ELR (cell line): Measurements from ENCODE around the gene CST5.
"Not testable (repeated sequence)": the region's sequence is repeated elsewhere in the genome, so short reads cannot be mapped to it uniquely, and the experiment has no call there.

ENCODE experiments used
- DNase-seq: peaks from one replicate; pipeline ENCODE4 v3.0.0-alpha.2; 2015; ENCODE audit warnings: low read depth

Gene CST5, protein sequence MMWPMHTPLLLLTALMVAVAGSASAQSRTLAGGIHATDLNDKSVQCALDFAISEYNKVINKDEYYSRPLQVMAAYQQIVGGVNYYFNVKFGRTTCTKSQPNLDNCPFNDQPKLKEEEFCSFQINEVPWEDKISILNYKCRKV

GRCh38 chr20:23879328-23879798, at the start of gene CST5:
TSS of gene CST5 (minus strand) at chr20:23879748. CDS start at chr20:23879676, 72 bp downstream.
- DNase-seq: no peak

- no peak for DNase-seq
Measured at GRCh38 chr20:23928788-23929187, 49.2 kb upstream of the CST5 start.

DNA sequence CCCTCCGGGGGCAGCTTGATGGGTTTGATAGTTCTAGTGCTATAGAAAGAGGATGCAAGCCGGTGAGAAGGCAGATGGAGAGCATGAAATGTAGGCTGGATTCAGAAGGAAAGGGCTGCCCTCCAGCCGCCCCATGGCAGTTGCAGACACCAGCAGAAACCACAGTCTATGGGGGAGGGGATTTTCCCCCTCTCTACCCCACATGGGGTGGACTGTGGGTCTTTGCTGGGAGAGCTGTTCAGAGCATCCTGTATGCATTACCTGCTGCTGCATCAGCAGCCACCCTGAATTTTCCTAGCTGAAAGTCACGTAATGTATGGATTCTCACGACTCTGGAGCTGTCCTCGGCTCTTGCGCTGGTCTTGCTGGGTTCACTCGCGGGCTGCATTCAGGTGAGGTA, 48.8 kb upstream of the CST5 start:
- no peak for DNase-seq

GRCh38 chr20:23926944-23927872, 47.7 kb upstream of the CST5 start:
- peak; percentile 13 for DNase-seq

DNA sequence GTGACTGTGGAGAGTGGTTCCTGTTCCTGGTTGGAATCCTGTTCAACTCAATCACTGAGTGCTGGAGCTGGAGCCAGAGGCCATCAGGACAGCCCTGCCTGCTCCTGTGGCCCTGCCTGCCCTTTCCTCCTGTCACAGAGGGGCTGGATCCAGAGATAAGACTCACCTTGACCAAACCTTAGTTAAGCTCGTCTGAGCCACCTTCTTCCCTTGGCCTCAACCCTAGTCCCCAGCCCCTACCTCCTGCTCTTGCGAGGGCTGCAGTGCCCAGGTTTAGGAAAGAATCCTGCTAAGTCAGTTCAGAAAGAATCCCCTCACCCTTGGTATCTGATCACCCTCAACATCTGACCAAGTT, 47.0 kb upstream of the CST5 start:
- no peak for DNase-seq

DNA sequence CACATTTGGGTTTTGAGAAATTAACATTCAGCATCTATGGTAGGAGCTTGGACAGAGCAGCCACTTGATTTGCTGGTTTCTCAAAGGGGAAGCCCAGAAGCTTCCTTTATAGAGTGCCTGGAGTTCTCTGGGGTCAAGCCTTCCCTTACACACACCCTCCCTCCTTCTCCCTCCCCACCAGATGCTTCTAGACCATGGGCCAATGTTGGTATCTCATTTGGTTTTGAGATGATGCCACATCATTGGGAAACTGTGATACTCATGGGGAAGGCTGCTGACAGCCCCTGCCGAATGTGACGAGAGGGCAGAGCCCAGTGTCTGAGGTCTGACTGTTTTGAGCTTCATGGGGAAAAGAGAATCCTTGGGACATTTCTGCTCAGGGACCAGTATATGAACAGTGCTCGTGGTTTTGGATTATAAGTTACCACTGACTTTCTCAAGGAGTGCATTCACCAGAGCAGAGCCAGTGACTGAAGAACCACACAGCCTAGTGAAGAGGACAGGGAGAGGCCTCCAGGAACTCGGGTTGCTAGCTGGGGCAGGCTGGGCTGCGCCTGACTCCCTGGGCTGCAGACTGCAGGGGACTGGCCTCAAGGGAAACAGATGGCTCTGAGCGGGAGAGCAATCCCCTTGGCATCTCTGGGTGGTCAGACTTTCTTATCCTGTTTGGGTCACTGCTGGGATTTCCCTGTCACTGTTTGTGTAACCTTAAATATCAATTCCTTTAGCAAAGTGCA, 46.4 kb upstream of the CST5 start:
- DNase-seq: no peak

DNA sequence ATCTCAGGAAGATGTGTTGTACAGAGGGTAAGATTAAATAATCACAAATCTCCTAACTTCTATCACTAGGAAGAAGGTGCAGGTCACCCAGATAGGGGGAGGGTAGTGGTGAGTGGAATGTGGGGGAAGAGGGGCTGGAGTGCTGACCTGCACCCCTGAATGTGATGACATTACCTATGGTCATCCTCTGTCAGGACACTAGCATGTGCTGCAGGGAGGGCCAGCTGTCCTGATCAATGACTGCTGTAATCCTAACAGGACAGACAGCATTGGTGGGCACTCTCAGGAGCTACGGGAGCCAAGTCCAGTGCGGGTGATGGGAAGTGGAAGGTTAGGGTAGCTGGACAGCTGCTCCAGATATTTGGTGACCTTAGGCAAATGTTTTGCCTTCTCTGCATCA, 45.2 kb upstream of the CST5 start:
- no peak for DNase-seq

- no peak for DNase-seq
Measured at GRCh38 chr20:23923891-23924435, 44.4 kb upstream of the CST5 start.

DNA sequence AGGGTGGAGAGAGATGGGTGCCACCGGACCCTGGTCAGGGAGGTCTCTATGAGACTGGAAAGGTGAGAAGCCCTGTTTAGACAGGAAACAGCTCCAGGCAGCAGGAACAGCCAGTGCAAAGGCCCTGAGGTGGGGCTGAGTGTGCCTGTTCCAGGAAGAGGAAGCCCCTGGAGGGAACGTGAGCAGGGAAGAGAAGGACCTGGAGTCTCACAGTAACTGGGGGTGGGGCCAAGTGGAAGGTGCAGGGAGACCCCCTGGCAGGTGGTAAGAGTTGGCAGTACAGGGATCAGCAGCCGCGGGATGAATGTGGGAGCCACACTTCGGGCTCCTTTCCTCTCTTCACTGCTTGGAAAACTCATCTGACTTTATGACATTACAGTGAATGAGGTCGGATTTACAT, 43.8 kb upstream of the CST5 start:
- no peak for DNase-seq

GRCh38 chr20:23920408-23921325, 41.1 kb upstream of the CST5 start:
- peak; percentile 13 for DNase-seq

GRCh38 chr20:23918896-23919295, 39.3 kb upstream of the CST5 start:
- no peak for DNase-seq

GRCh38 chr20:23918101-23918862, 38.7 kb upstream of the CST5 start:
- DNase-seq: no peak

DNA sequence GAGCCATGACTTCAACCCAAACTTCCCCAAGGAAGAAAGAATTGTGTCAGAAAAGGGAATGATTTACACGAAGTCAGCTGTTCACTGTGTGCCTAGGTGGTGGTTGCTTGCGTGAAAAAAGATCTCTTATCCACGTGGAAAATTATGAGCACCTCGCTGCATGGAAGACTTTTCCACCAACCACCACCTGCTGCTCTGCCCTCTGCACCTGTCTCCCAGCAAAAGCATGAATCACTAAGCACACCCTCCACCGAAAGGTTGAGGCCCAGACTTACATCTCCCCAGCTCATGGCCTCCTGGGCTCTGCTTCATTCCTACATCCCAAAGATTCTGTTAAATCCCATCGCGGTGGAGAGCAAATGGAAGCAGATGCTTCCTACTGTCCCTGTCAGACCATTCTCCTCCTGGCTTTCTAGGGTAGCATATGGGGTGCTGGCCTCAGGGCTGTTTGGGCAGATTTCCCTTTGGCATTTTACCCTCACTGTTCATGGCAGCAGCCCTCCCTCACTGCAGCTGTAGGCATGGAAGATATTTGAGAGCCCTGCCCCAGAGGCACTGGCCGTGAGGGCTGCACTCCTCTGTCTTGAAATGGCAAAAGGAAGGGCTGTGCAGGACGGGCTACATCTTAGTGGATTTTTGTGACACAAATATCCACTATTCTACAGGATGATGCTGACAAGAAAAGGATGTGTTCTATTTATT, 37.6 kb upstream of the CST5 start:
- no peak for DNase-seq

- DNase-seq: peak; percentile 2
Measured at GRCh38 chr20:23915844-23916243, 36.3 kb upstream of the CST5 start.

GRCh38 chr20:23914469-23914868, 34.9 kb upstream of the CST5 start:
- DNase-seq: not testable (repeated sequence)

DNA sequence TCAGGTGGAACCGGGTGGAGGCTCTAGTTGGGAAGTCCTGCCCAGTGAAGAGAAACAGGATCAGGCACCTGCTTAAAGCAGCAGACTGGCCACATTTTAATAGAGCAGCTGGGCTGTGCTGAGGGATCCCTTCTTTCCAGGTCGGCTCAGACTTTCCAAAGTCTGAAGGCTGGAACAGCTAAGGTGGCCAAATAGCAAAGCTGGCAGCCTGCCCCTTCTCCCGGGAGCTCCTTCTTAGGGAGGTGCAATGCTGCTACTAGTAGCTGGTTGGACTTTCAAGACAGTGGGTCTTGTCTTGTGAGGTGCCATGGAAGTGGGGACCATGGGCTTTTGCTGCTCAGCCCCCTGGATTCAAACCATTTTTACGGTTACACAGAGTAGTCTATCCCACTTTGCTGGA, 30.7 kb upstream of the CST5 start:
- no peak for DNase-seq

DNA sequence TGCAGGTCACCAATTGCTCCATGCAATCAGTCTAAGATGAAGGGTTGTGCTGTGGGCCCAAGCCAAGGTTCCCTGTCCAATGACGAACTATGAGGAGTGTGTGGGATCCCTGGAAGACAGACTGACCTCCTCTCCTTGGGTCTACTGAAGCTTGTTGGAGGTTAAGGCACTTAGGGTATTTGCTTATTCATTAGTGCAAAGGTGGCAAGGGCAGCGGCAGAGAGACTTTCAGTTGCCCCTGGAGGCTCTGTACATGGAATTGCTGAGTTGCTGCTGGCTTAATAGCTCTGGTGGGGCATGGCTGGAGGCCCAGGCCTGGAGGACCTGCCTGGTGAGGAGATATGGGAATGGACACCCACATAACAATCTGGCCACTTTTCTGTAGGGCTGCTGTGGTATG, 29.8 kb upstream of the CST5 start:
- no peak for DNase-seq

DNA sequence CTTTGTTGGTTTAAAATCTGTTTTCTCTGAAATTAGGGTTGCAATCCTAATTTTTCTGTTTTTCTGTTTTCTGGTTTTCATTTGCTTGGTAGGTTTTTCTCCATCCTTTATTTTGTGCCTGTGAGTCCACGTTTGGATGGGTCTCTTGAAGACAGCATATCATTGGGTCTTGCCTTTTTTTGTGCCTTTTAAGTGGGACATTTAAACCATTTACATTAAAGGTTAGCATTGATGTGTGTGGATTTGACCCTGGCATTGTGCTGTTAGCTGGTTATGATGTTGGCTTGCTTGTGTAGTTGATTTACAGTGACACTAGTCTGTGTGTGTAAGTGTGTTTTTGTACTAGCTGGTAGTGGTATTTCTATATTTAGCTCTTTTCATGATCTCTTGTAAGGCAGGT, 28.0 kb upstream of the CST5 start:
- DNase-seq: no peak

- not testable (repeated sequence) for DNase-seq
Measured at GRCh38 chr20:23902396-23902795, 22.8 kb upstream of the CST5 start.

- DNase-seq: not testable (repeated sequence)
Measured at GRCh38 chr20:23890867-23891266, 11.3 kb upstream of the CST5 start.
